Stomach (tissue), 4 donors: ENCODE results near the gene THSD7B.

ENCODE experiments used
- CTCF ChIP-seq, 7 experiments: fragments of 450-650 bp in 4 of 7; fragments of 200-600 bp in 3 of 7; sonication (generic) in 3 of 7; IDR thresholded peaks; one replicate each; pipeline ENCODE4 v1.5.1; 2016 to 2019; ENCODE audit warnings: antibody characterized with exemption in 7 of 7, control low read depth in 2 of 7, mild to moderate bottlenecking in 1 of 7
- POLR2A ChIP-seq, 4 donors: fragments of 450-650 bp; IDR thresholded peaks; one replicate each; pipeline ENCODE4 v1.6.1; 2016; ENCODE audit warnings: antibody characterized with exemption in 4 of 4, control low read depth in 2 of 4, mild to moderate bottlenecking in 1 of 4, moderate library complexity in 1 of 4

DNA sequence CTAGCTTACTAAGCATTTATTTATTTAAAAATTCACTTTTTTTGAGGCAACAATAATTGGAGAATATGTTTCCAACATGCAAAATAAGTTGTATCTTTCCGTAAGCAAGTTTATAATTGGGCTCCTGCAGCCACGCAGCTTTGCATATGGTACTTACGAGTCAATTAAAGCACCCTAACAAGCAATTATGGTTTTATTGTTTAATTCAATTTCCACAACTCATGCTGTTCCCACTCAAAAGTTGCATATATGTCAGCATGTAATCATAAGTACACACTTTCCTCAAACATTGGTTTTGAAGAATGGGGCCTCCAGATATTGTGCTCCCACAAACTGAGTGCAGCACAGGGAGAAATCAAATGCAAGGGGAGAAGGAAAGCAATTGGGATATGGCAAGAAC, 613.8 kb downstream of the THSD7B start:
- TF ChIP-seq CTCF (IDR thresholded peaks at IDR 0.05) (no peak), POLR2A (IDR thresholded peaks at IDR 0.05) (no peak)
